Chondrocyte (in vitro differentiated cells): ENCODE data around the gene PTS. TPM values are rescaled to one million over a fixed set of nuclear protein-coding genes. Genes with fewer than 3 reads are reported as not detected.

Source experiments
- DNase-seq: peaks from one replicate; pipeline ENCODE4 v3.0.0; 2021; ENCODE audit warnings: mixed read lengths, low spot score
- H3K27ac Mint-ChIP-seq: one replicate; pipeline ENCODE4 v1.8.0; 2021; ENCODE audit warnings: mild to moderate bottlenecking, moderate library complexity, mixed read lengths; ENCODE audit not compliant: unreplicated experiment
- H3K27me3 Mint-ChIP-seq: 2 replicates; pipeline ENCODE4 v1.8.0; 2021; ENCODE audit warnings: low read depth, mixed read lengths
- H3K36me3 Mint-ChIP-seq: 2 replicates; pipeline ENCODE4 v1.8.0; 2021; ENCODE audit warnings: low read depth, mixed read lengths
- H3K4me1 Mint-ChIP-seq: 2 replicates; pipeline ENCODE4 v1.8.0; 2021; ENCODE audit warnings: low read depth, mild to moderate bottlenecking, mixed read lengths
- H3K4me3 Mint-ChIP-seq: one replicate; pipeline ENCODE4 v1.8.0; 2021; ENCODE audit warnings: mild to moderate bottlenecking, moderate library complexity, mixed read lengths; ENCODE audit not compliant: unreplicated experiment
- H3K9me3 Mint-ChIP-seq: 2 replicates; pipeline ENCODE4 v1.8.0; 2021; ENCODE audit warnings: low read depth, mixed read lengths
- total RNA-seq: library from RNA; stranded (reverse); gene quantifications from 3 replicates; pipeline ENCODE4 v1.2.1, GENCODE V29; 2021
- TF ChIP-seq, protein P1 (sequence below): fragments of 200-600 bp; sonication (generic); IDR thresholded peaks from 2 replicates; pipeline ENCODE4 v1.5.0; 2021; ENCODE audit warnings: antibody characterized with exemption, mild to moderate bottlenecking, moderate library complexity

The PTS gene
- total RNA-seq, 1 donor from 2014 or later: 45.8 TPM

DNA sequence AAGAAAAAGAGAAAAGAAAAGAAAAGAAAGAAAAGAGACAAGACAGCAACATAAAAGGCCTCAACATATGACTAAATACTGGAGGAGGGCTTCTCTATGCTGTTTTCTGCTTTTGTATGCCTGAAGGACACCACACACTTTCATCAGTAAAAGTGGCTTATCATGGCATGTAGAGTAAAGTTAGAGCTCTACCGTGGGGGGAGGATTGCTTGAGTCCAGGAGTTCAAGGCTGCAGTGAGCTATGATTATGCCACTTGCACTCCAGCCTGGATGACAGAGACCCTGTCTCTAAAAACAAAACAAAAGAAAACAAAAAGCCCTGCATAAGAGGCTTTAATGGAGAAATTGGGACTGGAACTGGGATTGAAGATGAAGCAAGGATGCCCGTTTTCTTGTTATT is 5.7 kb downstream of the PTS start:
- no peaks in the 10 kb centered on the region for H3K9me3 Mint-ChIP-seq
- H3K27me3 Mint-ChIP-seq: no peaks in the 10 kb centered on the region
- peaks cover 35% of the 10 kb centered on the region for H3K4me1 Mint-ChIP-seq
- no peak overlapping the region for H3K4me3 Mint-ChIP-seq
- DNase-seq: no peak
- H3K27ac Mint-ChIP-seq: no peak overlapping the region
- TF ChIP-seq, protein P1, sequence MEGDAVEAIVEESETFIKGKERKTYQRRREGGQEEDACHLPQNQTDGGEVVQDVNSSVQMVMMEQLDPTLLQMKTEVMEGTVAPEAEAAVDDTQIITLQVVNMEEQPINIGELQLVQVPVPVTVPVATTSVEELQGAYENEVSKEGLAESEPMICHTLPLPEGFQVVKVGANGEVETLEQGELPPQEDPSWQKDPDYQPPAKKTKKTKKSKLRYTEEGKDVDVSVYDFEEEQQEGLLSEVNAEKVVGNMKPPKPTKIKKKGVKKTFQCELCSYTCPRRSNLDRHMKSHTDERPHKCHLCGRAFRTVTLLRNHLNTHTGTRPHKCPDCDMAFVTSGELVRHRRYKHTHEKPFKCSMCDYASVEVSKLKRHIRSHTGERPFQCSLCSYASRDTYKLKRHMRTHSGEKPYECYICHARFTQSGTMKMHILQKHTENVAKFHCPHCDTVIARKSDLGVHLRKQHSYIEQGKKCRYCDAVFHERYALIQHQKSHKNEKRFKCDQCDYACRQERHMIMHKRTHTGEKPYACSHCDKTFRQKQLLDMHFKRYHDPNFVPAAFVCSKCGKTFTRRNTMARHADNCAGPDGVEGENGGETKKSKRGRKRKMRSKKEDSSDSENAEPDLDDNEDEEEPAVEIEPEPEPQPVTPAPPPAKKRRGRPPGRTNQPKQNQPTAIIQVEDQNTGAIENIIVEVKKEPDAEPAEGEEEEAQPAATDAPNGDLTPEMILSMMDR: no peak
- H3K36me3 Mint-ChIP-seq: peaks cover 28% of the 10 kb centered on the region

GRCh38 chr11:112235750-112236390 is 9.6 kb downstream of the PTS start:
- H3K27me3 Mint-ChIP-seq: no peaks in the 10 kb centered on the region
- TF ChIP-seq, protein P1: no peak
- H3K9me3 Mint-ChIP-seq: no peaks in the 10 kb centered on the region
- H3K4me3 Mint-ChIP-seq: no peak overlapping the region
- H3K4me1 Mint-ChIP-seq: peaks cover 11% of the 10 kb centered on the region
- DNase-seq: no peak
- H3K36me3 Mint-ChIP-seq: peaks cover 40% of the 10 kb centered on the region
- H3K27ac Mint-ChIP-seq: no peak overlapping the region

- Mint-ChIP-seq H3K36me3 (peaks cover 41% of the 10 kb centered on the region), H3K27ac (no peak overlapping the region), H3K4me1 (peaks cover 11% of the 10 kb centered on the region), H3K4me3 (no peak overlapping the region), H3K27me3 (no peaks in the 10 kb centered on the region), H3K9me3 (no peaks in the 10 kb centered on the region)
- DNase-seq: no peak
- TF ChIP-seq, protein P1: no peak
These were observed 11.2 kb downstream of the PTS start for GRCh38 chr11:112237451-112237850.

DNA sequence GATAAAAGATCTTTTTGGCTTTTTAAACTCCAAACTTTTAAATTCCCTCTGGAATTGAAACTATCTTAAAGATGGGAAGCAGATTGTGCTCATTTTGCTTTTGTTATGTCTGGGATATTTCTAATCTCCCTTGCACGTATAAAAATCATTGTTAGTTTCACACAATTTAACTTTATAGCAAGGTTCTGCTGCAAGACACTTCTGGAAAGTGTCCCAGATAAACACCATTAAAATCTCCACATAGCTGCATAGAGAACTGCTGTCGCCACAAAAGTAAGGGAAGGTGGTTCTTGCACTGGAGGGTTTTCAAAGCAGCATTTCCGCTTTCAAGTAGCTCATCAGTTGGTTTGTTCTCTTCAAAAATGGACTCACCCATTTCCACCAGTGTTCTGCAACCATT is 11.8 kb downstream of the PTS start:
- TF ChIP-seq, protein P1: no peak
- H3K4me1 Mint-ChIP-seq: peaks cover 11% of the 10 kb centered on the region
- no peaks in the 10 kb centered on the region for H3K9me3 Mint-ChIP-seq
- H3K4me3 Mint-ChIP-seq: no peak overlapping the region
- no peak overlapping the region for H3K27ac Mint-ChIP-seq
- H3K27me3 Mint-ChIP-seq: no peaks in the 10 kb centered on the region
- peaks cover 47% of the 10 kb centered on the region for H3K36me3 Mint-ChIP-seq
- DNase-seq: no peak

DNA sequence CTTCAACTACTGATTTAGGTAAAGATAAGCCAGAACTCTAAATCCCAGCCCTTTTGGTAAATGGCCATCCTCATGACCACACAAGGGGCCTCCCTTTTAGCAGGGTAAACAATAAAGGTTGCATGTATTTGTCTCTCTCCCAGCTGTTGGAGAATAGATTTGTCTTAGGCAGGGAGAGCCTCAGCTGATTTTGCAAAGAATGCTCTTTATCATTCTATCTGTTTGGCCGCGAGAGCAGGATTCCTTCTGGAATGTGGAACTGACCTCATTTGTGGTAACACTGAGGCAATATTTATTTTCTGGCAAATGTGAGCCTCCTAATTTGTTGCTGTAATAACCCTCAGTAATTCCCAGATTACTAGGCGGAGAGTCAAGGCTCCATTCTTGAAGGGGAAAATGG is 15.3 kb downstream of the PTS start:
- Mint-ChIP-seq H3K4me1 (peaks cover 11% of the 10 kb centered on the region), H3K27ac (no peak overlapping the region), H3K9me3 (peaks cover 19% of the 10 kb centered on the region), H3K36me3 (peaks cover 45% of the 10 kb centered on the region), H3K27me3 (no peaks in the 10 kb centered on the region), H3K4me3 (no peak overlapping the region)
- TF ChIP-seq, protein P1: no peak
- no peak for DNase-seq
